Mammary epithelial cell (primary cell): ENCODE data around the gene FBXL20.

Source experiments
- CTCF ChIP-seq, 2 donors: IDR thresholded peaks in 1 of 2; conservative IDR thresholded peaks in 1 of 2; 2 replicates each; pipeline ENCODE4 v1.5.1; 2011 to 2012; ENCODE audit warnings: inconsistent platforms in 2 of 2, low read length in 2 of 2, mild to moderate bottlenecking in 2 of 2, control low read depth in 1 of 2, low read depth in 1 of 2; ENCODE audit not compliant: insufficient read depth in 1 of 2; ENCODE audit errors: extremely low read depth in 1 of 2
- EZH2 ChIP-seq: IDR thresholded peaks from 2 replicates; pipeline ENCODE4 v1.6.1; 2012; ENCODE audit warnings: low read length, inconsistent platforms, borderline replicate concordance

GRCh38 chr17:39364236-39365025, 37.0 kb downstream of the FBXL20 start:
- TF ChIP-seq CTCF (conservative IDR thresholded peaks at IDR 0.05 in 1 of 2, IDR thresholded peaks at IDR 0.05 in 1 of 2; ENCODE audit: extremely low read depth in 1 of 2, insufficient read depth in 1 of 2, low read depth in 1 of 2, low read length in 2 of 2) (no peak), EZH2 (no peak)
